ENCODE data around the gene GLIS2.

DNA sequence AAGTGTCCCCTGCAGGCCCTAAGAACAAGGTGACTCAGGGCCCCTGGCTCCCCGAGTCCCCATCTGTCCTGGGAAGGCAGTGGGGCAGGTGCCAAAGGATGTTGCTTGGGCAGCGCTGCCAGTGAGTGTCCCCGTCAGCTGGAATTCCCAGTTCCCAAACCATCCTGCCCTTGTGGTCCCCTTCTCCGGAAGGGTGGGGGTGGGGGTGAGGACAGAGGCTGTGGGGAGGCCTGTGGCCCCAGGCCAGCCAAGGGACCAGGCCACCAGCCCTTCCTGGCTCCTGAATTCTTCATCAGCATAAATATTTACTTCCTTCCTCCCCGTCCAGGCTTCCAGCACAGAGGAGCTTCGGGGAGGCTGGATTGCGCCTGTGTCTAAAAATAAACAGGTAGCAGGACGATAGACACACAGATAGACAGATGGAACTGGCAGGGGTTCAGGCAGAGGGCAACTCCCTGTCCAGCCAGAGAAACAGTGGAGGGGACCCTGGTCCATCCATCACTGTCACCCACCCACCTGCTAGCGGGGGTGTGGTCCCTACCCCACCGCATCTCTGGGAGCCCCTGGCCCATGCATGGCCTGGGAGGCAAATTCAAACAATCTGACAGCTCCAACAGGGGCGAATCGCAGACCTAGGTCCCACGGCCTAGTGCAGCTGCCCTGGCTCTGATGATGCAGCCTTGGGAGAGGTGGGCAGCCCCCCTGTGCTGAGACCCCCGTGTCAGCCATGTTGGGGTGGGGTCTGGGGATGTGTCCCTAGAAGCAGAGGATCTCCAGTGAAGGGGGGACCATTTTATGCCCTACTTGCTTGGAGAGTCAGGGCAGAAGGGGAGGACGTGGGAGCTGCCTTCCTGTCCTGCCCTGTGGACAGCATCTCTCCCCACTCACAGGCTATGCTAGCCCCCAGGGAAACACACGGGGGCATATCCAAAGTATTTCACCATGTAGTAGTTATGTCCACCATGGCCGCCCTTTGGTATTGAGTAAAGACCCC, 13.2 kb downstream of the GLIS2 start:
- TF ChIP-seq, protein P1, sequence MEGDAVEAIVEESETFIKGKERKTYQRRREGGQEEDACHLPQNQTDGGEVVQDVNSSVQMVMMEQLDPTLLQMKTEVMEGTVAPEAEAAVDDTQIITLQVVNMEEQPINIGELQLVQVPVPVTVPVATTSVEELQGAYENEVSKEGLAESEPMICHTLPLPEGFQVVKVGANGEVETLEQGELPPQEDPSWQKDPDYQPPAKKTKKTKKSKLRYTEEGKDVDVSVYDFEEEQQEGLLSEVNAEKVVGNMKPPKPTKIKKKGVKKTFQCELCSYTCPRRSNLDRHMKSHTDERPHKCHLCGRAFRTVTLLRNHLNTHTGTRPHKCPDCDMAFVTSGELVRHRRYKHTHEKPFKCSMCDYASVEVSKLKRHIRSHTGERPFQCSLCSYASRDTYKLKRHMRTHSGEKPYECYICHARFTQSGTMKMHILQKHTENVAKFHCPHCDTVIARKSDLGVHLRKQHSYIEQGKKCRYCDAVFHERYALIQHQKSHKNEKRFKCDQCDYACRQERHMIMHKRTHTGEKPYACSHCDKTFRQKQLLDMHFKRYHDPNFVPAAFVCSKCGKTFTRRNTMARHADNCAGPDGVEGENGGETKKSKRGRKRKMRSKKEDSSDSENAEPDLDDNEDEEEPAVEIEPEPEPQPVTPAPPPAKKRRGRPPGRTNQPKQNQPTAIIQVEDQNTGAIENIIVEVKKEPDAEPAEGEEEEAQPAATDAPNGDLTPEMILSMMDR (IDR thresholded peaks at IDR 0.05 in 2 of 3, conservative IDR thresholded peaks at IDR 0.05 in 1 of 3; ENCODE audit: borderline replicate concordance in 1 of 3, insufficient read depth in 1 of 3, low read depth in 2 of 3, low read length in 2 of 3), result no peak
- TF ChIP-seq YY1 (IDR thresholded peaks at IDR 0.05; ENCODE audit: extremely low read depth, insufficient replicate concordance, low read depth, low read length), result no peak
- TF ChIP-seq TCF7L2 (IDR thresholded peaks at IDR 0.05; ENCODE audit: borderline replicate concordance, extremely low read depth, insufficient read depth, insufficient read length), result no peak
- TF ChIP-seq POLR2A (IDR thresholded peaks at IDR 0.05; ENCODE audit: borderline replicate concordance, extremely low read depth, insufficient read depth, insufficient read length), result no peak
- no peak for TF ChIP-seq EZH2 (IDR thresholded peaks at IDR 0.05)
